ENCODE measurements around the gene AGAP1.

Gene AGAP1

GRCh38 chr2:235670974-235671787, 177.3 kb downstream of the AGAP1 start:
- DNase-seq: no peak

- no peak for DNase-seq
Observed at GRCh38 chr2:235672720-235673119, 178.9 kb downstream of the AGAP1 start.

GRCh38 chr2:235674146-235674545, 180.3 kb downstream of the AGAP1 start:
- no peak for DNase-seq

DNA sequence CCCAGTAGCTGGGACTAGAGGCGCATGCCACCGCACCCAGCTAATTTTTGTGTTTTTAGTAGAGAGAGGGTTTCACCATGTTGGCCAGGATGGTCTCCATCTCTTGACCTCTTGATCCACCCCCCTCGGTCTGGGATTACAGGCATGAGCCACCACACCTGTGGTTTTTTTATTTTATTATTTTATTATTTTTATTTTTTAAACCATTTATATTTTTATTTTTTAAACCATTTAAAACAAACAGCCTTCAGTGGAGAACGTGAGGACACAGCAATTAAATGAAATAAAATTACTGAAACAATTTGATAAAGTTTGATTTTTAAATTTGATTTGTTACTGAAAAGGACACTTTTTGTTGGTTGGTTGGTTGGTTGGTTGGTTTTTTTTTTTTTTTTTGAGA, 181.0 kb downstream of the AGAP1 start:
- DNase-seq: no peak

DNA sequence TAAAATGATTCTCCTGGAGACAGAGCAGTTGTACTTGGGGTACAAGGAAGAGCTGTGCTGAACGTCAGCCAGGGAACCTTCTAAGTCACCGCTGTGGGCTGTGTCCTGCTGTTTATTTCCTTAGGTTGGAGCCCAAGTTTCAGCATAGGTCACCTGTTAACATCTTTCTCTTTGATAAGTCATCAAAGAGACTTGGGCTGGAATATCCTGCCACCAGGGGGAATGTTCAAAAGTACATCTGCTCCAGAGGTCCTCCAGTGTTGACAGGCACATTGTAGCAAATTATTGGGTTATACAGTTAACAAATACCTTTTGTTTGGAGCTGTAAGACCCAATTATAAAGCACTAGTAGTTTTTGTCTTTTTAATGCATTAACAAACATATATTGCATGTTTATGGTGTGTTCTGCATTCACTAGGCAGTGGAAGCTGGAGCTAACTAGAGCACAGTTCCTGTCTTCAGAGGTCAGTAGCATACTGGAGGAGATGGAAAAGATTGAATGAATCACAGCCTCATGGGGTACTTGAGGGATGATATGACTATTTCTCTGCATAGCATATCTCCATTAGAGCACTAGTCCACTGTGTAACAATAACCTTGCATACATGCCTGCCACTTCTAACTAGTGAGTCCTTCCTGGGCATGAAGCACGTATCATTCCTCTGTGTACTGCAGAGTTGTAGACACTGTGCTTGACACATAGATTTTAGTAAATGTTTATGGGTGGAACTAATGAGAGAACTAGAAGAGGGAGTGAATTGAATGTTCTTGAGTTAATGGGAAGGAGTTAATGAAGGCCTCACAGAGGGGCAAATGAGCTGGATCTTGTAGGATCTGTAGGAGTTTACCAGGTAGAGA, 182.1 kb downstream of the AGAP1 start:
- no peak for DNase-seq

- no peak for DNase-seq
Observed at GRCh38 chr2:235676536-235676799, 182.6 kb downstream of the AGAP1 start.

DNA sequence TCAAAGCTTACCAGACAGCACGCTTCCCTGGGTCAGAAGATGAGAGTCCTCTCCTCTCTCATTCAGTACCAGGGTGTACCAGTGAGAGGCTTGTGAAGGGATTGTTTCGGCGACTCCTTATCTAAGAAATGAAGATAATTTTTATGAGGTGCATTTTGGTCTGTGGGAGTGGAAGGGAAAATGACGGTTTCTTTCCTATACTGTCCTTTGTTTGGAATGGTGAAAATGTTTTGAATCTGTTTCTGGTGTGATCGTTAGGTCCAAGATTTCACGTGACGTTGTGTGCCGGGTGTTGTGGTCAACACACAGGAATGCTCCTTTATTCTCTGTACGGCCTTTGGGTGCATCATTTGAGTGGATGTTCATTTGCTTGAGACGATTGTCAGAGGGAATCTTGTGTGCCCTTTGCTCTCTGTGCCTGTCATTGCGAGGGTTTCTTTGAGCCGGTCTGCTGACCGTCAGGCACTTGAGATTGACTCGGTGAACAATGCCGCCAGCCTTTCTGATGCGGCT, 183.5 kb downstream of the AGAP1 start:
- DNase-seq: no peak

- no peak for DNase-seq
Observed at GRCh38 chr2:235677937-235678336, 184.1 kb downstream of the AGAP1 start.

- DNase-seq: no peak
Observed at GRCh38 chr2:235678712-235679111, 184.9 kb downstream of the AGAP1 start.

DNA sequence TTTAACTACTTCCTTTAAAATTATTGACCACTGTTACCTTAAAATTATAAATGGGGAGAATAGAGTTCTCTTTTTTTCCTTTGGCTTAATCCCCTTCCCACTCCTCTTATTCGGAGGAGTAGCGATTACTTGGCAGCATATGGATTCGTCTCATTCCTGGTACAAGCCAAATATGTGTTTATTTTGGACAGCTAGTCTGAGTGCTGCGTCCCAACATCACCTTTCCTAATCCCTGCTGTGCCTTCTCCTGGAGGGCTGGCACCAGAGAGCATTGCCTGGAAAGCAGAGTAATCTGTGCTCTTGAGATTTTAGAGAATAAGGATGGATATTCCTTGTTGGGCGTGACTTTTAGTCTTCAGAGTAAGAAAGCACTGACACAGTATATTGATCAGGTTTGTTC, 185.6 kb downstream of the AGAP1 start:
- DNase-seq: no peak

DNA sequence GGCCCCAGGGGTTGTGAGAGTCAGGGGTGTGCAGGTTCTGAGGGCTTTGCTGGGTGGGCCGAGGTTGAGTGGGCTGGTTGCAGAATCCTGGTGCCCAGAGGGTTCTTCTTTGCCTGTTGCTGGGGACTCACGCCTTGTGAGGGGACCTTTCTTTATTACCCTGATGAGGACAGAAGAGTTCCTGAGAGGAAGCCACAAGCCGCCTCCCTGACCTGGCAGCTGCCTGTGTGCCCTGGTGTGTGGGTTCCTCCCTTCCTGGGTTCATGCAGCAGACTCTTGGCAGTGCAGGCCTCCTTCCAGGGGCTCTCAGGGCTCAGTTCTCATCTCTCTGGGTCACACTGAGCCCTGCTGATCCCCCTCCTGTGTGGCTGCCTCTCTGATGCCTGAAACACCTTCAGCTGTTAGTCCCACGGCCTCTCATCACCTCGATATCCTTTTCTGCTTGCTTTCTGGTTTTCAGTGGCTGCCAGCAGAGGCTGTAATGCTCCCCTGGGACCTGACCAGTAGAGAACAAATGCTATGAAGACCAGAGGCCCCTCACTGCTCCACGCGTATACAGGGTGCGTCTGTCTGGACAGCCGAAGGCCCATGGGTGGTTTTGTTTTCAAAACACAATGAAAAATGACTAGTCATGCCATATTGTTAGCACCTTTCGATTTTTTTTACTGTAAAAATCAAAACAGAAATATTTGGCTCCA, 191.3 kb downstream of the AGAP1 start:
- no peak for DNase-seq

DNA sequence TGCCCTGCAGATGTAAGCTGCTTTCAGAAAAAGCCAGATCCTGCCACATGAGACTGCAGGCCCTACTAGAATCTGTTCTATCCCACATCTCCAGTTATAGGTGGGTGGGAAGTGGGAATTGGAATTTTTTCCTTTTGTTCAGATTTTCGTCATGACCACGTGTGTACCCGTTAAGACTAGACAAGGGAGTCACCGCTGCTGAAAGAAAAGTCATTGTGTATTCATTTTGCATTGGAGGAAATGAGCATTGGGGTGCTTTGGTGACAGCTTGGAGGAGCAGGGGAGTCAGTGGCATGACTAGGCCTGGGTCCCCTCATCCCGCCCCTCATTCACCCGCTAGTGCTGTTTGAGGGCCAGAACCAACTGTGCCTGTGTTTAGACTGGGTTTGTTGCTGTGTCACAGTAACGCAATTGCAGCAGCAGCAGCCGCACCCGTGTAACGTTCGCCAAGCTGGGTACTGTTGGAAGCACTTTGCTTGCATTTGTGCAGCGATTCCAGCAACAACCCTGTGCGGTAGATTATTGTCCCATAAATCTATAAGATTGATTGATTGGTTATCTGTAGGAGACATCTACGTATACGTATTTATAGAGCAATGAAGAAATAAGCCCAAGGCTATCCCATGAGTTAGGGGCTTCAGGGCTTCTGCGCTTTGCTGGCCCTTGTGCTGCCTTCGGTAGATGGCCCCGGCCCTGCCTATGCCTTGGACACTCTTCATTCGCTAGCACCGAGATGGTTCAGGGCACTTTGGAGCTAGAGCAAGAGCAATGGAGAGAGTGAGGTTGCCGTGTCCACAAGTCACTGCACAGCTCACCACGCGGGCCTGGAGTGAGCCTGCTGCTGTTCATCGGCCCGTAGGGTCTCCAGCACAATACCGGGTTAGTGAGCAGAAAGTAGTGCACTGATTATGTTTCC, 194.9 kb downstream of the AGAP1 start:
- DNase-seq: no peak

DNA sequence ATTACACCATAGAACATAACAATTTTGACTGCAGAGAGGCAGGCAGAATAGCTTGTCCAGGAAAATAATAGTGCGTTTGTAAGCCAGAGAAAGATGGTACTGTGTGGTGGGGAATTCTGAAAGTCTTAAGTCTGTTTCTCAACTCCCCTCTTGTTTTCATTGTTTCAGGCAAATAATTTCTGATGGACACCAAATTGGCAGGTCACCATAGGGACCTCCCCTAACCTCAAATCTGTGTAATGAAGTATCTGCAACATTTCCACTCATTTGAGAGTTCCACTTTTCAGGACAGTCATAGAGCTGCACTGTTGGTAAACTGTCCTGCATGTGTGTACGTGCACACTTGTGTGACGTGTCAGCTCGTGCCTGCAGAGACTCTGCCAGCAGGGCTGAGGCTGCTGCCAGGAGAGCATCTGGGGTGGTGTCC, 195.6 kb downstream of the AGAP1 start:
- DNase-seq: no peak

GRCh38 chr2:235690082-235690808, 196.4 kb downstream of the AGAP1 start:
- no peak for DNase-seq

DNA sequence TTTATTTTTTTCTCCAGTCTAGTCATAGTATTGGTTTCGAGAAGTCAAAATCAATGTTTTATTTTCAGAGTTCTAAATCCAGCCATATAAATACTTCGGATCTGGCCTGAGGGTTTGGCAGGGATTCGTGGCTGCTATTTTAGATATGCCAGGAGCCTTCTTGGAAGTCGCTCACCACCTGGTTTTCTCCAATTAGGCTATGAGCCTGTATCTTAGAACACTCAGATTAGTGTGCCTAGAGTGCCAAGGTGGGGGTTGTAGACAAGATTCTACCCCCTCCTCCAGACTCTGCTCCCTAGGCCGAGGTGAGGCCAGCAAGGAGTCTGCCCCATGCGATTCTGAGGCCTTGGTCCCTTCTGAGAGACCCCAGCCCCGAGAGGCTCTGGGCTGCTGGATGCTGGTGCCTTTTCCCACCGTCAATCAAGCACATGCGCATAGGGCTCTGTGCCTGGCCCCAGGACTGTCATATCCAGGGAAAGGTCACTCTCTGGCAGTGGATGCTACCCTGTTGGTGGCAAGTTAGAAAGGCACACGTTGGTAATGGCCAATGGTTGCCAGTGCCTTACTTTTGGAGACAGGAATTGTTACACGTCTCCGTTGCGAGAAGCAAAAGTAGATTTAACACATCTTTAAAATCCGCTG, 197.1 kb downstream of the AGAP1 start:
- DNase-seq: no peak

DNA sequence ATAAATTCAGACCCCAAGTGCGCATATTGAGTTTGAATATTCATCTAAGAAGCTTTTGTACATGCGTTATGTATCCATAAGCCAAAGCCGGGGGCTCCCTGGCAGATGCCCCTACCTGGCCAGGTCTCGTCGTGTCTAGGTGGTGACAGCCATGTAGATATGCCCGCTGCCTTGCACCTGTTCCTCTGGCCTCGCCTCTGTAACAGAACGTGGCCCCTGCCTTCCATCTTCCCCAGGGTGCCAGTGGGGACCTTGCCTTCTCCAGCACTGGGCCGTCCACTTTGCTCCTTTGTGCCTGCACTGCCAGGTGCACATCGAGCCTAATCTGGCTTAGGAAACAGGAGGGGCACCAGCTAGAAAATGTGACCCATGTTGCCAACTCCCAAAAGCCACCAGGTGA, 198.2 kb downstream of the AGAP1 start:
- no peak for DNase-seq

DNA sequence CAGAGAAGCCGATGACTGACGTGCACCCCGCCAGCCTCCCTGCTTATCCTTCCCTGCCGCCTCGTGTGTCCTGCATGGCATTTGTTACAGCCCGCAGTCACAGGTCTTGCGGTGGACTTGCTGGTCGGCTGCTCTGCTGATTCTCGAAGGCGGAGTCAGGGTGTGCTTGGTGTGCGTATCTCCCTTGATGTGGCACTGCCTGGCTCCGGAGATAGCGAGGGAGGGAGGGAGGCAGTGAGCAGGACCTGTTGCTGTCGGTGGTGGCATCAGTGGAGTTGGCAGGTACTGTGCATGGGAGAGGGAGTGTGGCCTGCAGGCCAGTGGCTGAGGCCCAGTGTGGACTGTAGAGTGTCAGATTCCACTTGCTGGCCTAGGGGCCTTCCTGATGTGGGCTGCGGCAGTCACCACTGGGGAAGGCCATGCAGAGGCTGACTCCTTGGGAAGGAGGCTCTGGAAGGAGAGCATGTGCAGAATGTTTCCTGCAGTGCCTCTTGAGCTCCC, 198.9 kb downstream of the AGAP1 start:
- no peak for DNase-seq

GRCh38 chr2:235693279-235693678, 199.4 kb downstream of the AGAP1 start:
- DNase-seq: no peak

DNA sequence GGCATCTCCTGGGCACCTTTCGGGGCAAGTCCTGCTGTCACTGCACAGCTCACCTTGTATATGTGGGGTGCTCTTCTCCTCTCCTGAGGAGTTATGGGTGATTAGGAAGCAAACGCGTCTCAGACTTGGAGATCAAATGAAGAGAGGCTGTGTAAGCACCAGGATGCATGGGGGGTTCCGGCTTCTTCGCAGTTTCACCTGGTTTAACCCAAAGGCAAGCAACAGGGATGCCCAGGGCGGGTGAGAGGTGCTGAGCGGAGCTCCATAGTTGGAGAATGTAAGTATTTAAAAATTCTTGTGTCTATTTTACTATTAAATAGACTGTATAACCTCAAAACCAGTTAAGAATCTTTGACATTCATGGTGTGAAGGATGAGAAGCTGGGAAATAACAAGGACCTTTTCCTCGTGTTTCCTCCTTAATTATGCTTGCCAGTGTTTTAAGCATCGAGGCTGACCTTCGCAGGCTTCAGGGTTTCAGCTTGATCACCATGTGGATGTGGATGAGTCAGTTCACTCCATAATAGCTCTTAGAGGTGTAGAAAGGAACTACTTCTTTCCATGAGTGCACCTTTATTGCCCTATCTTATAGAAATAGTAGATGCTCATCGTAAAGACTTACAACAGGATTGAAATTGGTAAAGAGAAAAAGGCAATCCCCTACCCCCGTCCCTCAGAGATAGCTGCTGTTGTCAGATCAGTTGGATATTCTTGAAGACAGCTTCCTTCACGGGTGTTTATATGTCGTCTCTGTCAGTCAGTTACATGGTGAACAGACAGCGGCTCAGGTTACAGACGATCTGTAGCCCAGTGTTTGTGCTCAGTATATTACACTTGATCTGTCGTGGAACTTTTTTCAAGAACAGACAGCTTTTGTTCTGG, 201.1 kb downstream of the AGAP1 start:
- no peak for DNase-seq

- DNase-seq: no peak
Observed at GRCh38 chr2:235695602-235695895, 201.7 kb downstream of the AGAP1 start.
